Activated T-helper 2 cell treated with anti-CD3 and anti-CD28 coated beads, Interferon-gamma antibody, Interleukin-2, Interleukin-4, amounts not matched to agents 10 μg/mL and 5 μg/mL and 100 μg/mL, durations not matched to agents 14 hours and 24 hours and 36 hours (primary cell): ENCODE measurements around the gene VCL. TPM values are rescaled to one million over a fixed set of nuclear protein-coding genes. Genes with fewer than 3 reads are reported as not detected.
"Not testable (repeated sequence)": the region's sequence is repeated elsewhere in the genome, so short reads cannot be mapped to it uniquely, and the experiment has no call there.

Experiments
- DNase-seq: peaks from one replicate; pipeline ENCODE4 v3.0.0; 2021; ENCODE audit warnings: low spot score
- H3K27ac Mint-ChIP-seq: one replicate; pipeline ENCODE4 v1.8.0; 2021; ENCODE audit warnings: mixed read lengths
- H3K27me3 Mint-ChIP-seq: one replicate; pipeline ENCODE4 v1.8.0; 2021; ENCODE audit warnings: low read depth, mixed read lengths
- H3K36me3 Mint-ChIP-seq: one replicate; pipeline ENCODE4 v1.8.0; 2021; ENCODE audit warnings: low read depth, mixed read lengths
- H3K4me1 Mint-ChIP-seq: one replicate; pipeline ENCODE4 v1.8.0; 2021; ENCODE audit warnings: low read depth, mixed read lengths
- H3K4me3 Mint-ChIP-seq: one replicate; pipeline ENCODE4 v1.8.0; 2021; ENCODE audit warnings: low read depth, mild to moderate bottlenecking, moderate library complexity, mixed read lengths
- H3K9me3 Mint-ChIP-seq: one replicate; pipeline ENCODE4 v1.8.0; 2021; ENCODE audit warnings: mixed read lengths
- intact Hi-C: fragments of 100-400 bp; cut with micrococcal nuclease; formaldehyde crosslinking; loops from one replicate; pipeline ENCODE4 v1.15.1; 2023
- total RNA-seq: library from RNA; stranded (reverse); gene quantifications from 2 replicates; pipeline ENCODE4 v1.2.3, GENCODE V29; 2022

The VCL gene
- total RNA-seq, 1 donor from 2014 or later = 24.4 TPM

DNA sequence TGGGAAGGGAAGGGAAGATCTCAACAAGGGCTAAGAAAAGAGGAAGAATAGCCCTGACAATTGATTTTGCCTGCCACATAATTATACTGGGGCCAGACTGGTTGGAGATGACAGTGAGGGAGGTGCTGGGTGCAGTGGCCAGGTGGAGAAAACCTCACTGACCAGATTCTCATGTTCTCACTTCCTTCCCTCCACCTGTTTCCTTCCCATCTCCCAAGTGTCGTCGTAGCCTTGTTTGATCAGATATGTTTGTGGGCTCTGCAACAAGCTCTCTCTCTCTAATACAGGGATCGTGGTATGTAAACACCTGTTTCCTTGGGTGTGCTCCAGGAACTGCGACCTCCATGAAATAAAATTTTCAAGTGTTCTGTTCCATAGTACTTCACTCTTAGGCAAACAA lies 60.2 kb downstream of the VCL start:
- no peak for DNase-seq
- H3K4me3 Mint-ChIP-seq = peak overlapping the region; percentile 0
- peaks cover 15% of the 10 kb centered on the region for H3K36me3 Mint-ChIP-seq
- no peaks in the 10 kb centered on the region for H3K27me3 Mint-ChIP-seq
- peak overlapping the region; percentile 1 for H3K27ac Mint-ChIP-seq
- peaks cover 5% of the 10 kb centered on the region for H3K9me3 Mint-ChIP-seq
- intact Hi-C loops = loop anchor here (5.0 kb wide), 1 partner anchor 576 kb away; no protein-coding TSS in a partner anchor
- peaks cover 49% of the 10 kb centered on the region for H3K4me1 Mint-ChIP-seq

DNA sequence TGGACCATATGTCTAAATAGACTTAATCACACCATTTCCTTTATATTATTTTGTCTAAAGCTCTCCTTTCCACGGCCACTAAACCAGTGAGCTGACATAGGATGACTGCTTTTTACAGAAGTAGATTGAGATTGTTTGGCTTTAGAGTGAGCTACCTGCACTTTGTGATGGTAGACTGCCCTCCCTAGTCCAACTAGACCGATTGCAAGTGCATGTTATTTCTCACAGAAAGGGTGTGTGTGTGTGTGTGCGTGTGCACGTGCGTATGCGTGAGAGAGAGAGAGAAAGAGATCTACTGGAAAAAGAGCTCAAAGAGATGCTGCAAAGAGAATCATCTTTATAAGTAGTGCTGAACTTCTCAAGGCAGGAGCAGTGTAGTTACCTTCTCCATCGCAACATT lies 60.7 kb downstream of the VCL start:
- Mint-ChIP-seq H3K4me1 (peaks cover 49% of the 10 kb centered on the region), H3K4me3 (no peak overlapping the region), H3K27me3 (no peaks in the 10 kb centered on the region), H3K9me3 (peaks cover 11% of the 10 kb centered on the region), H3K36me3 (peaks cover 21% of the 10 kb centered on the region), H3K27ac (no peak overlapping the region)
- intact Hi-C loops = loop anchor here (5.0 kb wide), 1 partner anchor 576 kb away; no protein-coding TSS in a partner anchor
- DNase-seq = no peak

DNA sequence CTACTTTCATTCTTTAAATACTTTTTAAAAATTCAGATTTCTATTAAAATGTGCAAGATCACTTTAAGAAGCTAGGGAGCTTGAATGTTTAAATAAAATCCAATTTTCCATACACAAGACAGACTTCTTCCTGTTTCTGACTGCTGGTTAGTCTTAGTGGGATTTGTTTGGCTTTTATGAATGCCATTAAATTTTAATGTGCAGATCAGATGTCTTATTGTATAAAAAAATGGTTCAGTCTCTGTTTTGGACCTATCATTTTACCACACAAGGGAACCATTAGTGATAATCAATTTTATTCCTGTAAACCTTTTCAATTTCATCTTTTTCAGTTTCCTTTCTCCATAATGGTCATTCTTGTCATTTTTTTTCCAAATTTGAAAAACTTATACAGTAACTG lies 63.2 kb downstream of the VCL start:
- Mint-ChIP-seq H3K27ac (no peak overlapping the region), H3K9me3 (peaks cover 13% of the 10 kb centered on the region), H3K4me1 (peaks cover 38% of the 10 kb centered on the region), H3K36me3 (peaks cover 32% of the 10 kb centered on the region), H3K4me3 (no peak overlapping the region), H3K27me3 (no peaks in the 10 kb centered on the region)
- intact Hi-C loops = no loop called here
- no peak for DNase-seq

DNA sequence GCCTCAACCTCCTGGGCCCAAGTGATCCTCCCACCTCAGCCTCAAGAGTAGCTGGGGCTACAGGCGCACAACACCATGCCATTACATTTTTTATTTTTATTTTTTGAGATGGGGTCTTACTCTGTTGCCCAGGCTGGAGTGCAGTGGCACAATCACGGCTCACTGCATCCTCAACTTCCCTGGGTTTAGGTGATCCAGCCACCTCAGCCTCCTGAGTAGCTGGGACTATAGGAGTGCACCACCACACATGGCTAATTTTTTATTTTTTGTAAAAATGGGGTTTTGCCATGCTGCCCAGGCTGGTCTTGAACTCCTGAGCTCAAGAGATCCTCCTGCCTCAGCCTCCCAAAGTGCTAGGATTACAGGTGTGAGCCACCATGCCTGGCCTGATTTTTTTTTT lies 64.1 kb downstream of the VCL start:
- H3K27me3 Mint-ChIP-seq, DNase-seq, H3K27ac Mint-ChIP-seq, H3K4me3 Mint-ChIP-seq, intact Hi-C loops: not testable (repeated sequence)
- Mint-ChIP-seq H3K36me3 (peaks cover 32% of the 10 kb centered on the region), H3K4me1 (peaks cover 32% of the 10 kb centered on the region), H3K9me3 (peaks cover 13% of the 10 kb centered on the region)

DNA sequence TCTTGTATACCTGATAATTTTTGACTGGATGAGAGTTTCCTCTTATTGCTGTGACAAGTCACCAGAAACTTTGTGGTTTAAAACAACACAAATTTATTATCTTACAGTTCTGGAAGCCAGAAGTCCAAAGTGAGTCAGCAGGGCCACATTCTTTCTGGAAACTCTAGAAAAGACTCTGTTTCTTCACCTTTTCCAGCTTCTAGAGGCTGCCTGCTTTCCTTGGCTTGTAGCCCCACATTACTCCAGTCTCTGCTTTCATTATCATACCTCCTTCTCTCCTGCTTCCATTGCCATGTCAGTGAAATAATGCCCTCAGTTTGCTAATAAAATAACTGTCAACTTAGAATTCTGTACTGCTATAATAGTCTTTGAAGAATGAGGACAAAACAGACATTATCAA lies 65.3 kb downstream of the VCL start:
- peaks cover 13% of the 10 kb centered on the region for H3K9me3 Mint-ChIP-seq
- H3K4me1 Mint-ChIP-seq = peaks cover 20% of the 10 kb centered on the region

DNA sequence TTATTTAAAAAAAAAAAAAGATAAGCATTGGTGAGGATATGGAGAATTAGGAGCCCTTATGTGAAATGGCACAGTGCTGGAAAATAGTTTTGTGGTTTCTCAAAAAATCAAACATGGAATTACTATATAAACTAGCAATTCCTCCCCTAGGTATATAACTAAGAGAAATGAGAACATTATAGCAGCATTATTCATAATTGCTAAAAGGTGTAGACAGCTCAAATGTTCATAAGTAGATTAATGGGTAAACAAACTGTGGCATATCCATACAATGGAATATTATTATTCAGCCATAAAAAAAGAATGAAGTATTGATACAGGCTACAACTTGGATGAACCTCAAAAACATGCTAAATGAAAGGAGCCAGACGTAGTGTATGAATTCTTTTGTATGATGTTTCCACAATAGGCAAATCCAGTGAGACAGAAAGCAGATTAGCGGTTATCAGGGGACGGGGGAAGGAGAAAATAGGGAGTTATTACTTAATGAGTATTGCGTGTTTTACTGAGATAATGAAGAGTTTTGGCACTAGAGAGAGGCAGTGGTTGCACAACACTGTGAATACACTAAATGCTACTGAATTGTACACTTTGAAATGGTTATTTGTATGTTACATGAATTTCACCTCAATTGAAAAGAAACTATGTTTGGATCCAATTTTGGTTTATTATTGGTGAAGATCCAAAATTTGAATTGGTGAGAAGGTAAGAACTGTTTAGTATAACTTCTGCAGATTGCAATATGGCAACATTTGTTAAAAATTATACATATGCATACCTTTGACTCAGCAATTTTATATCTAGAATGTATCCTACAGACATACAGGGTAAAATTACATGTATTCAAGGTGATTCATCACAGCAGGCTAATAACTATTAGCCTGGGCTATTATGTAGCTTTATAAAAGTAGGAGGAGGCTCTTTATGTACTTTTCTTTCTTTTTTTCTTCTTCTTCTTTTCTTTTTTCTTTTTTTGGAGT lies 69.7 kb downstream of the VCL start:
- intact Hi-C loops = no loop called here
- Mint-ChIP-seq H3K36me3 (peaks cover 42% of the 10 kb centered on the region), H3K9me3 (peaks cover 10% of the 10 kb centered on the region), H3K27me3 (no peaks in the 10 kb centered on the region), H3K4me3 (no peak overlapping the region), H3K27ac (no peak overlapping the region), H3K4me1 (peaks cover 9% of the 10 kb centered on the region)
- no peak for DNase-seq

More for the DNA sequence above, 65.3 kb downstream of the VCL start:
- H3K36me3 Mint-ChIP-seq = peaks cover 36% of the 10 kb centered on the region
- no peaks in the 10 kb centered on the region for H3K27me3 Mint-ChIP-seq
- DNase-seq = no peak
- intact Hi-C loops = no loop called here
- no peak overlapping the region for H3K4me3 Mint-ChIP-seq
- H3K27ac Mint-ChIP-seq = no peak overlapping the region

DNA sequence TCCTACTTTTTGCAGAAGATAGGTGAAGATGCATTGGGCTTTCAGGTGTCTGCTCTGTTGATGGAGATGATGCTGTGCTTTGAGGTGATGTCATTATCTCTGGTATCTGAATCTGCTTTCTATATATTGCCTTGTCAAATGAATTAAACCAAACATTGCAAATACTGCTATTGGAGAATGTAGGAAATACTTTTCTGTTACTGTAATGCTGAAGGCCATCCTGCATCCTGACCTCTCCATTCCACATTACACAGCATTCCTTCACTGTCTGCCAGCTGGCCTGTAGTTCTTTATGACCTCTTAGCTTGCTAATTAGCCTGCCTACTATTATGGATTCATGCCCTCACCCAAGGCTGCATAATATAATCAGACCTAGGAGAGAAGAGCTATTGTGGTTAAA lies 73.2 kb downstream of the VCL start:
- Mint-ChIP-seq H3K27me3 (no peaks in the 10 kb centered on the region), H3K9me3 (no peaks in the 10 kb centered on the region), H3K27ac (no peak overlapping the region), H3K4me3 (no peak overlapping the region), H3K4me1 (peaks cover 11% of the 10 kb centered on the region), H3K36me3 (peaks cover 54% of the 10 kb centered on the region)
- no peak for DNase-seq
- intact Hi-C loops = no loop called here

DNA sequence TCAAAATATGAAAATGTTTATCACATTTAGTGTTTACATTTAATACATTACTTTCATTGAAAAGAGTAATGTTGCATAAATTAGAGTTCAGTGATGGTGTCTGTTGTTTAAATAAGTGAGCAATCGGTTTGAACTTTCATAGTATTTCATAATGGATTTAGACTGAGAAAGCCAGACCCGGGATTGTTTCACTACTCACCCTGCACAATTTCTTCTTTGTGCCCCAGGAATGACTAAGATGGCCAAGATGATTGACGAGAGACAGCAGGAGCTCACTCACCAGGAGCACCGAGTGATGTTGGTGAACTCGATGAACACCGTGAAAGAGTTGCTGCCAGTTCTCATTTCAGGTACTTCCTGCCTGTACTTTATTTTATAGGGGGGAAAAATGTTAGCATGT lies 74.6 kb downstream of the VCL start:
- intact Hi-C loops = no loop called here
- no peak overlapping the region for H3K4me3 Mint-ChIP-seq
- H3K27me3 Mint-ChIP-seq = no peaks in the 10 kb centered on the region
- H3K4me1 Mint-ChIP-seq = peaks cover 18% of the 10 kb centered on the region
- H3K27ac Mint-ChIP-seq = no peak overlapping the region
- DNase-seq = no peak
- H3K9me3 Mint-ChIP-seq = no peaks in the 10 kb centered on the region
- peaks cover 66% of the 10 kb centered on the region for H3K36me3 Mint-ChIP-seq

DNA sequence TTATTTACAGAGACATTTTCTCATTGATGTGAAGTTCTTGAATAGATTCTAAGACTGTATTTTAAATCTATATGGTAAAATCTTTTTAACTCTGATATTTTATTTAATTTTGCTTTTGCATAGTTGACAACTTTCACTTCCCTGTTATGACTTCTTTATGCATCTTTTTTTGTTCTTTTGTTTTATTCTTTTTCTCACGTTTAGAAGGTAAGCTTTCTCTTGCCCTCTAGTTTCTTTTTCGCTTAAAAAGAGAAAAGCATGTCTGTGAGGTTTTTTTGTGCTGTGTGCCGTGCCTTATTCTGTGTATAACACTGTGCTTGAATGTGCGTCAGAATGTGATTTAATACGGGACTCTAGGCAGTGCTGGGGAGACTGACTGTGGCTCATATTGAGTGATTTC lies 78.0 kb downstream of the VCL start:
- H3K36me3 Mint-ChIP-seq = peaks cover 55% of the 10 kb centered on the region
- no peaks in the 10 kb centered on the region for H3K27me3 Mint-ChIP-seq
- intact Hi-C loops = loop anchor here (5.0 kb wide), 1 partner anchor 39 kb away; no protein-coding TSS in a partner anchor
- H3K9me3 Mint-ChIP-seq = no peaks in the 10 kb centered on the region
- no peak overlapping the region for H3K4me3 Mint-ChIP-seq
- no peak for DNase-seq
- no peak overlapping the region for H3K27ac Mint-ChIP-seq
- peaks cover 42% of the 10 kb centered on the region for H3K4me1 Mint-ChIP-seq

DNA sequence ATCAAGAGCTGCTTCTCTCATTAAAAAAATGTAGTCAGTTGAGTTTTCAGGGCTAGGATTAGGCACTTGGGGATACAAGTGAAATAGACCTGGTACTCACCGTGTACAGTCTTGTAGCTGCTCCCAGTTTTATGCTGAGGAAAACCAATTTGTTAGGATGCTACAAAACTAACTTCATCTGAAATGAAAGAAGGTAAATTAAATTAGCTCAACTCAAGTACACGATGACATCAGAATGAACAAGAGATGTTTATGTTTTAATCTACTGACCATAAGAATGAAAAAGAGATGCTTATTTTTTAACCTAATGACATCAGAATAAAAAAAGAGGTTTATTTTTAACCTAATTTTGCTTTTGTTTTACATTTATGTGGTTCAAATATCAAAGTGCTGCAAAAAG lies 79.0 kb downstream of the VCL start:
- Mint-ChIP-seq H3K4me3 (no peak overlapping the region), H3K27ac (no peak overlapping the region), H3K27me3 (no peaks in the 10 kb centered on the region), H3K9me3 (no peaks in the 10 kb centered on the region), H3K36me3 (peaks cover 54% of the 10 kb centered on the region), H3K4me1 (peaks cover 46% of the 10 kb centered on the region)
- no peak for DNase-seq
- intact Hi-C loops = loop anchor here (5.0 kb wide), 1 partner anchor 40 kb away; no protein-coding TSS in a partner anchor

DNA sequence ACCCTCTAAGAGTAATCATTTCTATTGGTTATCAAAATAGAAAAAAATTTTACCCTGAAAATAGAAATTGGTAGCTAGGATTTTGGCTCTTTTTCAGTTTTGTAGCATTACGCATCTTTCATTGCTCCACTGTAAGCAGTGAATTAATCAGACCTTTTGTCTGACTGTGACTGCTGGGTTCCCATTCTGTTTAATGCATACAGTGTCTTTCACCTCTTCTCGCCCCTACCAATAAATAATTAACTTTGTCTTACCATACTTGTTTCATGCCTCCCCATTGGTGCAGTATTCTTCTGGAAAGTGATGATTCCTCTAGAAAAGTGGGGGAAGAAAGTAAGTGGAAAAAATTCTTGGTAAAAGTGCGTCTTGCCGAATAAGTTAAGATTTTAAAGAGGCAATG lies 79.5 kb downstream of the VCL start:
- Mint-ChIP-seq H3K9me3 (no peaks in the 10 kb centered on the region), H3K36me3 (peaks cover 57% of the 10 kb centered on the region), H3K4me1 (peaks cover 46% of the 10 kb centered on the region), H3K27ac (no peak overlapping the region), H3K4me3 (no peak overlapping the region), H3K27me3 (no peaks in the 10 kb centered on the region)
- DNase-seq = no peak
- intact Hi-C loops = loop anchor here (5.0 kb wide), 1 partner anchor 40 kb away; no protein-coding TSS in a partner anchor

DNA sequence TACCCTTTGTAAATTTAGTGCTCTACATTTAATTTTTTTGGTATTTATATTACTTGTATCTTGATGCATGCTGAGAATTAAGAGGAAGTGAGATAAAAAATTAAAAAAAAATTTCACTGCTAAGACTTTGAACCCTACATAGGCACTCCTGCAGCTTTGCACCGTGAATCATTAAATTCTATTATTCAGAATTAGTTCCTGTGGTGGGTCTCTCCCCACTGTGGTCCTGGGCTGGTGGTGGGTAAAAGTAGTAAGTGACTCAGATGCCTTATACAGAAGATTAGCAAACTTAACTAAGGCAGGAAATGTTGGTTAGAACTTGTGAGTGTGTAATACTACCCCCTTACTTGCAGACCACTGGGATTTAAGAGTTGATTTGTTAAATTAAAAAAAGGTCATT lies 80.1 kb downstream of the VCL start:
- no peak for DNase-seq
- intact Hi-C loops = loop anchor here (1.0 to 5.0 kb wide), 4 partner anchors 22 to 122 kb away; no protein-coding TSS in a partner anchor
- Mint-ChIP-seq H3K9me3 (no peaks in the 10 kb centered on the region), H3K4me1 (peaks cover 46% of the 10 kb centered on the region), H3K27ac (peak overlapping the region; percentile 66), H3K27me3 (no peaks in the 10 kb centered on the region), H3K4me3 (no peak overlapping the region), H3K36me3 (peaks cover 55% of the 10 kb centered on the region)
